GM18526 (cell line): ENCODE measurements around the gene LSAMP.

Experiments
- POLR2A ChIP-seq: IDR thresholded peaks from 3 replicates; pipeline ENCODE4 v1.6.1; 2011; ENCODE audit not compliant: insufficient read length; ENCODE audit errors: extremely low read depth

Gene LSAMP

DNA sequence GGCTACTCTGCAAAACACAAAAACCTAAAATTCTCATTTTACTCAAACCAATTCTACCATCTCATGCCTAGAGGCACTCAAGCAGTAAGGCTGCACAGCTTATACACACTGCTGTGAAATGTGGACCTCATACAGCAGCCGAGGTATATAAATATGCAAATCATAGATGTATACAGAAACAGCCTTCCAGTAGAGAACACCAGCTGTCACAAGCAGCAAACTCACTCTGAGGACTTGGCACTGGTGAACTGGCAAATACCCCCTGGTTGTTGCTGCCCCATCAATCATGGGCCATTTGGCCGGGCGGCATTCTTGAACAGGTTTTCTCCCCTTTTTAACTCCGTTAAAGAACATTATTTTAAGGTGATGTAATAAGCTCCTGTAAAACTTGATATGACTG is 378.0 kb downstream of the LSAMP start:
- TF ChIP-seq POLR2A: no peak

DNA sequence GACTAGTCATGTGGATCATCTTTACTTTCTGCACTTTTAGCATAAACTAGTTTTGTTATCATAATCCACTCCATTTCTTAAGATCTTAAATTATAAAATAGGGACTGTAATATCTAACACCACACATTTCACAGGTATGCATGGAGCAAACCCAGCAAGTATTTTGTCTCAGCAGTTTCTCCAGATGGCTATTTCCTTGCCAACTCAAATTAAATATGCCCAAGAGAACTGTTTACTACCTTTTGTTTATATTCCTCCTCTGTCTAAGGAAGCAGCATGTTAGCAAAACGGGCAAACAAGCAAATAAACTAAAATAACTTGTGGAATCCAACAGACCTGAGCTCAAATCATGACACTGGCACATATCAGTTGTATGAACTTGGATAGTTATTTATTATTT is 379.8 kb downstream of the LSAMP start:
- TF ChIP-seq POLR2A: no peak

- TF ChIP-seq POLR2A: no peak
Measured at GRCh38 chr3:116064646-116065045, 380.6 kb downstream of the LSAMP start.

DNA sequence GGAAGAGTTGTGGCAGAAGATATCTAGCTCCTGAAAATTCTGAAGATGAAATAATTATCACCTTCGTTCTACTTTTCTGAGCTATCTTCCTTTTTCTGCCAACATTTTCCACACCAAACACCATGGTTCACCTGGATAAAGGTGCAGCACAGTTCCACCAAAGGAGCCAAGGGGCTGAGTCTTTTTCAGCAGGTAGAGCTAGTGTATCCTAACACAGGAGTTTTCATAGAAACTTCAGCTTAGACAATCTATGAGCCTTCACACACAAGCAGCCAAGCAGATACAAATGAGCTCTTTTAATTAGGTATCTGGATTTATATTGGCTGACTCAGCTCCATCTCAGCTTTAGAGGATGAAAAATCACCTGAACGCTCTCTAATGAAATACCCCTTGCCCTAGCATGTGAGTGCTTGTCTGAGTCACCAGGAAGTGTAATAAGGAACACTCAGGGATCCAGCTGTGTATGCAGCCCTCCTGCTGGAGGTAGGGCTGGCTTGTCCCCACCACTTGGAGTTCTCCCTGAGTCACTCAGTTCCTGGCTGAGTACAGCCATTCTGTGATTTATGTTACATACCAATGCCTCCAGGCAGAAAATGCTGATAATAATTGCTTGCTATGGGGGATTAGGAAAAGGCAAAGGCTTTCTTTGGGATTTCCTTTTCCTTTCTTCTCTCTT is 385.7 kb downstream of the LSAMP start:
- TF ChIP-seq POLR2A: no peak

DNA sequence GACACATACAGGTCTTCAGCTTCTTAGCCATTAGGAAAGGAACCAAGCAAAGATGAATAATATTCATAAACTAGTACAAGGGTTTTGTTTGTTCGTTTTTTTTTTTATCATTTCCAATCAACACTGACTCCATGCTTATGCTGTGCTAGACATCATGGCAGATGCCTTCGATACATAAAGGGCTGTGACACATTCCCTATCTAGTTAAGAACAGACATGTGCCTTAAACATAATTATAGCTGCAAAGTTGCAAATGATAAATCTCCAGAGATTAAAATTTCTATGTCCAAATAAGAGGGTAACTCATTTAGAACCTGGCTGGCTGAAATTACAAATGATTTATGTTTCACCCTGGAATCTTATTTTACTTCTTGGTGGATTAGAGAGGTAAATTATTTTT is 386.4 kb downstream of the LSAMP start:
- TF ChIP-seq POLR2A: no peak

- TF ChIP-seq POLR2A: no peak
Measured at GRCh38 chr3:116057400-116058006, 387.8 kb downstream of the LSAMP start.

DNA sequence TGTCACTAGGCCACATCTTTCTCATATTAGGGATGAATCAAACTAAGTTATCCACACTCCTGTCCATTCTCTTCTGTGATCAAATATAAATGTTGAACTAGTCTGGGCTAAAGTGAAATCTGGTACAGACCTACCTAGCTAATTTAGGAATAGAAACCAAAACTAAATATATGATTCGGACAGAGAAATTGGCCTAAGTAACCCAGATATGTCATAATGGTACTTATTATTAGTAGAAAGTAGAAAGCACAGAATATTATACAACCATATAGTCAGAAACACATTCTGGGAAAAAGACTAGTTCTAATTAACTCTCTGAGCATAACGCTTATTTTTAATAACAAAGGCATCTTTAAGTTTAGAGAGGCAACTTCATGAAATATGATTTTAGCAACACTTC is 389.0 kb downstream of the LSAMP start:
- no peak for TF ChIP-seq POLR2A

- no peak for TF ChIP-seq POLR2A
Measured at GRCh38 chr3:116053017-116053416, 392.3 kb downstream of the LSAMP start.

- TF ChIP-seq POLR2A: no peak
Measured at GRCh38 chr3:116052602-116053001, 392.7 kb downstream of the LSAMP start.

DNA sequence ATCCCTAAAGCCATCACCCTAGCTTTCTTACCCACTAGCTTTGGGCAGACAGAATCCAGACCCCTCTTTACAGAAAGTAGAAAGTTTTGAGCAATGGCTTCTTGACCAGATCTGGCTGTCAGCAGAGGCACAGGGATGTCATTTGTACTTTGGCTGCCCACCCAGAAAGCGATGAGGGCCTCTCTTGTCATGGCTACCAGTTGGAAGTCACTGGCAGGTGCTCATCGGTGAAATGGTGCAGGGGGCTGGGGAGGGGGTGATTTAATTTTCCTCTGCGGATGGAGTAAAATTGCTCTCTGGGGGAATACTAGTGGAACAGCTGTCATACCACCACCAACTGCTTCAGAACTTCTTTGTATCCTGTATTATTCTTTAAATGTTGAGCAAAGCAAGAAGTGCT is 393.7 kb downstream of the LSAMP start:
- no peak for TF ChIP-seq POLR2A

GRCh38 chr3:116051040-116051439 is 394.2 kb downstream of the LSAMP start:
- no peak for TF ChIP-seq POLR2A

DNA sequence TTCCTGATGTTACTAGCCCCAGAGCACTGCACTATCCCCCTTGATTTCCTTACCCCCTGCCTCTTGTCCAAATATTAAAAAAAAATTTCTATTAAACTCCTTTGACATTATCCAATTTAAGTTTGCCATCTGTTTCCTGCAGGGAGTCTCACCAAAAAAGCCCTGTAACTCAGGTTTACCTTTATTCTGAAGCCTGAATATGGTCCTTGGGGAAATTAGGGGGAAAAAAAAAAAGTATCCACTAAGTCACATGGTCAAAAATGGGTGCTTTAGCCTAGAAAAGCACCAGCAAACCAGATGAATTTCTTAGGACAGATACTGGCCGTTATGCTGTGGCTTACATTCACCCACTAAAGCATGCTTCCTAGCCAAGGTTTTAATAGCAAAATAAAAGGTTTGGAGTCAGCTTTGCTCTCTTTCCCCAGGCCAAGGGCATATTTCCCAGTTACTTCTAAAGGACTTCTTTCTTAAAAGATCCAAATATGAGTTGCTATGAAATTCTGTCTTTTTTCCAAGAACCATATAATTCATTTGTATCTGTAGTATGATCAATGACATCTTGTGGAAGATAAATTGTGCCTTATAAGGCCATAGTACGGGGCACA is 394.9 kb downstream of the LSAMP start:
- no peak for TF ChIP-seq POLR2A

DNA sequence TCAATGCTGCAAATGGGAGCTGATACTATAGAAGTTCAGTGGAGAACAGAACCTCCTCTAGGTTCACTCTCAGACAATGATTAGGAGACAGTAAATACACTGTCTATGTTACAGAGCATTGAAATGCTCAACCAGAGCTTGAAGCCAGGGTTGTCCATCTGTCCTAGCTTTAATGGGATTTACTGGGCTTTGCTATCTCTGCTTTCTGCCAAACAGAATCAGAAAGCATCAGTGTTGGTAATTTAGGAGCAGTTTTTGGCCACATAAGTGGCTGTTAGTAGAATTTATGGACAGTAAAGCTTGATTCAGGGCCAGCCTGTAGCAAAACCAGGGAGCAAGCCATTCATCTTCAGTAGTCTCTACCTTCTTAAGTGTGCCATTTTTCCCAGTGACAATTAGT is 396.3 kb downstream of the LSAMP start:
- TF ChIP-seq POLR2A: no peak

DNA sequence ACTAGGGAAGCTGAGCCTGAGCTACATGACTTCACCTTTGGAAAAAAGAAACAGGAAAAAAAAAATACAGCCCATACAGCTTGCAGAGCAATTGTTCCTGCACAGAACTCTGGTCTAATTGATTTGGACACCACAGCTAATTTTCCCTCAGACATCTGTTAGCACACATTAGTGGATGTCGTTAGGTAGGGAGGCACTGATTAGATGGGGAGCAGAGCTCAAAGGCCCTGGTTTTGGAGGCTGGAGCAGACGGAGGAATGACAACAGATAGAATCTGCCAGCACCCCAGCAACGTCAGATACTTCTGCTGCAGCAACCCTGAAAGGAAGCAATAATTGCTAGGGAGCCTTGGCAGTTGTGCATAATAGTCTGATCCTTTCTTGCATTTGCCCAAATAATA is 398.9 kb downstream of the LSAMP start:
- TF ChIP-seq POLR2A: no peak

GRCh38 chr3:116045314-116045713 is 400.0 kb downstream of the LSAMP start:
- no peak for TF ChIP-seq POLR2A

- TF ChIP-seq POLR2A: no peak
Measured at GRCh38 chr3:116040152-116040551, 405.1 kb downstream of the LSAMP start.

- no peak for TF ChIP-seq POLR2A
Measured at GRCh38 chr3:116039651-116039985, 405.7 kb downstream of the LSAMP start.
